ENCODE data around the gene ANO6. TPM values are rescaled to one million over a fixed set of nuclear protein-coding genes. Genes with fewer than 3 reads are reported as not detected.
"Not testable (repeated sequence)": the region's sequence is repeated elsewhere in the genome, so short reads cannot be mapped to it uniquely, and the experiment has no call there.

The ANO6 gene
- 25.2 and 25.7 TPM in 2 replicates for total RNA-seq

GRCh38 chr12:45215419-45216229 lies at the start of gene ANO6:
ANO6 (plus strand) TSS chr12:45216095; CDS start chr12:45216322, 227 bp downstream.
- peak within 1 kb of the TSS; percentile 97 for H3K4me3 Mint-ChIP-seq (ENCODE audit: low read depth)
- intact Hi-C loops (cut with micrococcal nuclease), result loop anchor here (1.0 to 2.0 kb wide), 5 partner anchors 18 to 775 kb away; partner anchors contain the start of gene SCAF11
- H3K9me3 Mint-ChIP-seq, result no peaks in the 10 kb centered on the region
- peak within 1 kb of the TSS; percentile 95 for H3K27ac Mint-ChIP-seq
- peak; percentile 74 for DNase-seq (ENCODE audit: low spot score)
- H3K27me3 Mint-ChIP-seq (ENCODE audit: low read depth), result no peaks in the 10 kb centered on the region
- H3K4me1 Mint-ChIP-seq (ENCODE audit: low read depth), result peaks cover 34% of the 10 kb centered on the region
- no peaks in the 10 kb centered on the region for H3K36me3 Mint-ChIP-seq (ENCODE audit: low read depth)

- H3K36me3 Mint-ChIP-seq (ENCODE audit: low read depth), result no peaks in the 10 kb centered on the region
- no peak for DNase-seq (ENCODE audit: low spot score)
- peaks cover 9% of the 10 kb centered on the region for H3K27me3 Mint-ChIP-seq (ENCODE audit: low read depth)
- H3K9me3 Mint-ChIP-seq, result no peaks in the 10 kb centered on the region
- no peak overlapping the region for H3K4me3 Mint-ChIP-seq (ENCODE audit: low read depth)
- intact Hi-C loops (cut with micrococcal nuclease), result no loop called here
- no peak overlapping the region for H3K27ac Mint-ChIP-seq
- no peaks in the 10 kb centered on the region for H3K4me1 Mint-ChIP-seq (ENCODE audit: low read depth)
Observed at GRCh38 chr12:45168976-45169375, 46.9 kb upstream of the ANO6 start.

GRCh38 chr12:45170456-45171042 lies 45.3 kb upstream of the ANO6 start:
- Mint-ChIP-seq H3K36me3 (ENCODE audit: low read depth) (no peaks in the 10 kb centered on the region), H3K4me1 (ENCODE audit: low read depth) (no peaks in the 10 kb centered on the region), H3K4me3 (ENCODE audit: low read depth) (no peak overlapping the region), H3K9me3 (no peaks in the 10 kb centered on the region), H3K27me3 (ENCODE audit: low read depth) (peaks cover 9% of the 10 kb centered on the region), H3K27ac (no peak overlapping the region)
- intact Hi-C loops (cut with micrococcal nuclease), result loop anchor here (2.0 to 5.0 kb wide), 3 partner anchors 44 to 557 kb away; partner anchors contain the start of gene ARID2
- peak; percentile 55 for DNase-seq (ENCODE audit: low spot score)

GRCh38 chr12:45173293-45173692 lies 42.6 kb upstream of the ANO6 start:
- H3K27me3 Mint-ChIP-seq (ENCODE audit: low read depth); H3K27ac Mint-ChIP-seq; H3K4me3 Mint-ChIP-seq (ENCODE audit: low read depth); H3K4me1 Mint-ChIP-seq (ENCODE audit: low read depth); DNase-seq (ENCODE audit: low spot score): not testable (repeated sequence)
- Mint-ChIP-seq H3K36me3 (ENCODE audit: low read depth) (peaks cover 17% of the 10 kb centered on the region), H3K9me3 (peaks cover 16% of the 10 kb centered on the region)
- intact Hi-C loops (cut with micrococcal nuclease), result loop anchor here (5.0 kb wide), 1 partner anchor 554 kb away; the partner anchor contains the start of gene ARID2

GRCh38 chr12:45174595-45174994 lies 41.3 kb upstream of the ANO6 start:
- DNase-seq (ENCODE audit: low spot score), result no peak
- H3K4me3 Mint-ChIP-seq (ENCODE audit: low read depth), result no peak overlapping the region
- intact Hi-C loops (cut with micrococcal nuclease), result loop anchor here (5.0 kb wide), 1 partner anchor 553 kb away; the partner anchor contains the start of gene ARID2
- H3K27me3 Mint-ChIP-seq (ENCODE audit: low read depth), result no peaks in the 10 kb centered on the region
- H3K4me1 Mint-ChIP-seq (ENCODE audit: low read depth), result no peaks in the 10 kb centered on the region
- H3K36me3 Mint-ChIP-seq (ENCODE audit: low read depth), result peaks cover 22% of the 10 kb centered on the region
- no peak overlapping the region for H3K27ac Mint-ChIP-seq
- peaks cover 25% of the 10 kb centered on the region for H3K9me3 Mint-ChIP-seq

GRCh38 chr12:45178771-45179170 lies 37.1 kb upstream of the ANO6 start:
- Mint-ChIP-seq H3K4me1 (ENCODE audit: low read depth) (no peaks in the 10 kb centered on the region), H3K27me3 (ENCODE audit: low read depth) (no peaks in the 10 kb centered on the region), H3K27ac (no peak overlapping the region), H3K4me3 (ENCODE audit: low read depth) (no peak overlapping the region), H3K9me3 (peaks cover 25% of the 10 kb centered on the region), H3K36me3 (ENCODE audit: low read depth) (peaks cover 22% of the 10 kb centered on the region)
- DNase-seq (ENCODE audit: low spot score), result no peak
- intact Hi-C loops (cut with micrococcal nuclease), result no loop called here

- no peak for DNase-seq (ENCODE audit: low spot score)
- Mint-ChIP-seq H3K36me3 (ENCODE audit: low read depth) (peaks cover 12% of the 10 kb centered on the region), H3K4me3 (ENCODE audit: low read depth) (no peak overlapping the region), H3K4me1 (ENCODE audit: low read depth) (no peaks in the 10 kb centered on the region), H3K27me3 (ENCODE audit: low read depth) (no peaks in the 10 kb centered on the region), H3K9me3 (peaks cover 17% of the 10 kb centered on the region), H3K27ac (no peak overlapping the region)
- intact Hi-C loops (cut with micrococcal nuclease), result no loop called here
Observed at GRCh38 chr12:45182511-45182910, 33.4 kb upstream of the ANO6 start.

- Mint-ChIP-seq H3K4me1 (ENCODE audit: low read depth) (no peaks in the 10 kb centered on the region), H3K36me3 (ENCODE audit: low read depth) (peaks cover 4% of the 10 kb centered on the region), H3K4me3 (ENCODE audit: low read depth) (no peak overlapping the region), H3K27ac (no peak overlapping the region), H3K27me3 (ENCODE audit: low read depth) (no peaks in the 10 kb centered on the region), H3K9me3 (peaks cover 10% of the 10 kb centered on the region)
- no peak for DNase-seq (ENCODE audit: low spot score)
- intact Hi-C loops (cut with micrococcal nuclease), result no loop called here
Observed at GRCh38 chr12:45183246-45183645, 32.6 kb upstream of the ANO6 start.

- DNase-seq (ENCODE audit: low spot score), result no peak
- intact Hi-C loops (cut with micrococcal nuclease), result no loop called here
- Mint-ChIP-seq H3K9me3 (no peaks in the 10 kb centered on the region), H3K36me3 (ENCODE audit: low read depth) (no peaks in the 10 kb centered on the region), H3K27ac (no peak overlapping the region), H3K4me1 (ENCODE audit: low read depth) (peaks cover 3% of the 10 kb centered on the region), H3K27me3 (ENCODE audit: low read depth) (no peaks in the 10 kb centered on the region), H3K4me3 (ENCODE audit: low read depth) (no peak overlapping the region)
Observed at GRCh38 chr12:45184147-45184963, 31.5 kb upstream of the ANO6 start.

GRCh38 chr12:45186762-45187161 lies 29.1 kb upstream of the ANO6 start:
- H3K9me3 Mint-ChIP-seq, result no peaks in the 10 kb centered on the region

GRCh38 chr12:45189766-45190403 lies 26.0 kb upstream of the ANO6 start:
- no peak for DNase-seq (ENCODE audit: low spot score)
- no peak overlapping the region for H3K4me3 Mint-ChIP-seq (ENCODE audit: low read depth)
- H3K9me3 Mint-ChIP-seq, result no peaks in the 10 kb centered on the region
- no peaks in the 10 kb centered on the region for H3K36me3 Mint-ChIP-seq (ENCODE audit: low read depth)
- intact Hi-C loops (cut with micrococcal nuclease), result no loop called here
- H3K27ac Mint-ChIP-seq, result no peak overlapping the region
- H3K27me3 Mint-ChIP-seq (ENCODE audit: low read depth), result no peaks in the 10 kb centered on the region
- H3K4me1 Mint-ChIP-seq (ENCODE audit: low read depth), result peaks cover 19% of the 10 kb centered on the region

More at GRCh38 chr12:45186762-45187161, 29.1 kb upstream of the ANO6 start:
- Mint-ChIP-seq H3K27ac (no peak overlapping the region), H3K4me1 (ENCODE audit: low read depth) (peaks cover 9% of the 10 kb centered on the region), H3K4me3 (ENCODE audit: low read depth) (no peak overlapping the region), H3K27me3 (ENCODE audit: low read depth) (no peaks in the 10 kb centered on the region), H3K36me3 (ENCODE audit: low read depth) (no peaks in the 10 kb centered on the region)
- intact Hi-C loops (cut with micrococcal nuclease), result no loop called here
- no peak for DNase-seq (ENCODE audit: low spot score)

- no peak overlapping the region for H3K27ac Mint-ChIP-seq
- no peaks in the 10 kb centered on the region for H3K36me3 Mint-ChIP-seq (ENCODE audit: low read depth)
- no peak for DNase-seq (ENCODE audit: low spot score)
- intact Hi-C loops (cut with micrococcal nuclease), result no loop called here
- no peak overlapping the region for H3K4me3 Mint-ChIP-seq (ENCODE audit: low read depth)
- peaks cover 19% of the 10 kb centered on the region for H3K4me1 Mint-ChIP-seq (ENCODE audit: low read depth)
- H3K27me3 Mint-ChIP-seq (ENCODE audit: low read depth), result no peaks in the 10 kb centered on the region
- H3K9me3 Mint-ChIP-seq, result no peaks in the 10 kb centered on the region
Observed at GRCh38 chr12:45191239-45191638, 24.7 kb upstream of the ANO6 start.
